ENCODE results near the gene LCN1.

GRCh38 chr9:135487281-135488012 lies 33.8 kb upstream of the LCN1 start:
- TF ChIP-seq CTCF (optimal IDR thresholded peaks at IDR 0.05 in 1 of 3, IDR thresholded peaks at IDR 0.05 in 1 of 3, conservative IDR thresholded peaks at IDR 0.05 in 1 of 3; ENCODE audit: extremely low read depth in 1 of 3, insufficient read depth in 2 of 3, low read length in 3 of 3) (no peak), EZH2 (IDR thresholded peaks at IDR 0.05; ENCODE audit: low read length) (no peak)
